LNCAP (cell line): ENCODE data around the gene ABCC1.

Experiments used
- CTCF ChIP-seq: fragments of 450-650 bp; IDR thresholded peaks from 2 replicates; pipeline ENCODE4 v1.5.1; 2017; ENCODE audit warnings: mild to moderate bottlenecking

The ABCC1 gene

GRCh38 chr16:16086653-16087446 lies 137.4 kb downstream of the ABCC1 start:
- no peak for TF ChIP-seq CTCF

GRCh38 chr16:16090238-16090637 lies 140.8 kb downstream of the ABCC1 start:
- no peak for TF ChIP-seq CTCF

- TF ChIP-seq CTCF = no peak
These were observed 143.7 kb downstream of the ABCC1 start for GRCh38 chr16:16092925-16093627.

GRCh38 chr16:16093628-16094332 lies 144.4 kb downstream of the ABCC1 start:
- TF ChIP-seq CTCF = no peak

- no peak for TF ChIP-seq CTCF
These were observed 146.2 kb downstream of the ABCC1 start for GRCh38 chr16:16095646-16096045.

- peak; percentile 52 for TF ChIP-seq CTCF
These were observed 146.9 kb downstream of the ABCC1 start for GRCh38 chr16:16096121-16096857.

- TF ChIP-seq CTCF = no peak
These were observed 147.4 kb downstream of the ABCC1 start for GRCh38 chr16:16096858-16097213.
